Measurements from ENCODE around the gene ENO1. TPM values are rescaled to one million over a fixed set of nuclear protein-coding genes. Genes with fewer than 3 reads are reported as not detected.

The ENO1 gene
- total and polyA plus RNA-seq, 7 donors, result 265 to 968 (median 324) TPM

DNA sequence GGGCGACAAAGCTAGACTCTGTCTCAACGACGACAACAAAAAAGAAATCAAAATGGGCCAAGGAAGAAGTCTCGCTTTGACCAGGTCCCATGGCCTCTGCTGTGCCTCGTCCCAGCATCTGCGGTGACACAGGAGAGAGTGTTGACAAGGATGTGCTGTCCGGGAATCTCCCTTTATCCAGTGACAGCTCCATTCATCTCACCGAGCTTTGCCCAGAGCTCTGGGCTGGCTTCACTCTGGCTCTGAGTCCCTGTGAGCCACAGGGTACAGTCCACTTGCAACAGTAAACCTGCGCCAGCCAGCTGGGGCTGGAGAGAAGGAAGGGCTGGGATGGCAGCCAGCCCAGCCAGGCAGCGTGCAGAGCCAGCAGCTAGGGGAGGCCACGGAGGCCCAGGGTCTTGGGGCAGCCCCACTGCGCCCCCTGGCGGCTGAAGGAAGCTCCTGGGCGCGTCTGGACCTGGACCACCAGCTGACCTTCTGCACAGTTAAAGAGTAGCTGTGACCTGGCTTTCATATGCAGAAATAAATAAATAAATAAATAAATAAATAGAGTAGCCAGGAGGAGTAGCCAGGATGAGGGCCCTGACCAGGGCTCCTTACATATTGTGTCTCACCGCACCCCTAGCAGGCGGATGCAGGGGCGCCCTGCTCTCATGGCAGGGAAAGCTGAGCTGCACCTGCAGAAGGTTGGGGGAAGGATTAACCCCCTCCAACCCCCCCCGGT lies 29.7 kb downstream of the ENO1 start:
- Histone ChIP-seq H3K4me3 (no peak overlapping the region), H3K27me3 (no peaks in the 10 kb centered on the region), H3K27ac (peak overlapping the region; percentile 54 to 75 (median 71)), H3K4me1 (peaks cover 0 to 21% (median 6%) of the 10 kb centered on the region in 4 donors), H3K9me3 (no peaks in the 10 kb centered on the region), H3K36me3 (no peaks in the 10 kb centered on the region)
- intact Hi-C loops (cut with DNase I), result loop anchor here (2.0 to 5.0 kb wide), 3 partner anchors 122 to 384 kb away; no protein-coding TSS in a partner anchor
- peak in 2 of 4 donors; percentile 14 to 51 for TF ChIP-seq EP300 (IDR thresholded peaks at IDR 0.05)
- TF ChIP-seq, protein P1, sequence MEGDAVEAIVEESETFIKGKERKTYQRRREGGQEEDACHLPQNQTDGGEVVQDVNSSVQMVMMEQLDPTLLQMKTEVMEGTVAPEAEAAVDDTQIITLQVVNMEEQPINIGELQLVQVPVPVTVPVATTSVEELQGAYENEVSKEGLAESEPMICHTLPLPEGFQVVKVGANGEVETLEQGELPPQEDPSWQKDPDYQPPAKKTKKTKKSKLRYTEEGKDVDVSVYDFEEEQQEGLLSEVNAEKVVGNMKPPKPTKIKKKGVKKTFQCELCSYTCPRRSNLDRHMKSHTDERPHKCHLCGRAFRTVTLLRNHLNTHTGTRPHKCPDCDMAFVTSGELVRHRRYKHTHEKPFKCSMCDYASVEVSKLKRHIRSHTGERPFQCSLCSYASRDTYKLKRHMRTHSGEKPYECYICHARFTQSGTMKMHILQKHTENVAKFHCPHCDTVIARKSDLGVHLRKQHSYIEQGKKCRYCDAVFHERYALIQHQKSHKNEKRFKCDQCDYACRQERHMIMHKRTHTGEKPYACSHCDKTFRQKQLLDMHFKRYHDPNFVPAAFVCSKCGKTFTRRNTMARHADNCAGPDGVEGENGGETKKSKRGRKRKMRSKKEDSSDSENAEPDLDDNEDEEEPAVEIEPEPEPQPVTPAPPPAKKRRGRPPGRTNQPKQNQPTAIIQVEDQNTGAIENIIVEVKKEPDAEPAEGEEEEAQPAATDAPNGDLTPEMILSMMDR (IDR thresholded peaks at IDR 0.05), result peak; percentile 57 to 92 (median 88)
- TF ChIP-seq POLR2A (IDR thresholded peaks at IDR 0.05), result no peak
- peak; percentile 14 to 77 (median 66) for TF ChIP-seq POLR2AphosphoS5 (IDR thresholded peaks at IDR 0.05)
- WGBS, 2 donors, result 22 to 42% methylated on average over 19 of the region's 19 CpGs
- peak; percentile 97 for DNase-seq

DNA sequence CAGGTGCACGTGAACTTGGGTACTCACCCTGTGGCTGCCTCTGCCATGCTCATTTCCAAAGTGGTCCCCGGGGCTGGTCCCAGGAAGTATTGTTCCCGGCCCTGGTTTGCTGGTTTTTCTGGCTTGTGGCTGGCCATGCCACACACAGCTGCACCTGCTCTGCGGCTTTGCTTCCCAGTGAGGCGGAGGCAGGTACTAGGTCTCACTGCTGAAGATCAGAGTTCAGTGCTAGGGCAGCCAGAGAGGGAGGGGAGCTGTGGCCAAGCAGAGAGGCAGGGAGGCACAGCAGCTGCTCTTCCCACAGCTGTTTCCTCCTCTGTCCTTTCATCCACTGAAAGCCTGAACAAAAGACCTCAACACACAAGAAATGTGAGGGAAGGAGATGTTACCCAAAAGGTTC lies 30.5 kb downstream of the ENO1 start:
- 10 to 26% methylated on average over 5 of the region's 5 CpGs for WGBS, 2 donors
- no peak for TF ChIP-seq POLR2A (IDR thresholded peaks at IDR 0.05)
- no peak for TF ChIP-seq EP300 (IDR thresholded peaks at IDR 0.05)
- no peak for TF ChIP-seq POLR2AphosphoS5 (IDR thresholded peaks at IDR 0.05)
- TF ChIP-seq, protein P1 (IDR thresholded peaks at IDR 0.05), result no peak
- Histone ChIP-seq H3K36me3 (no peaks in the 10 kb centered on the region), H3K27ac (peak overlapping the region in 3 of 4 donors; percentile 67 to 75 (median 75)), H3K27me3 (no peaks in the 10 kb centered on the region), H3K4me1 (peaks cover 0 to 21% (median 6%) of the 10 kb centered on the region in 4 donors), H3K9me3 (no peaks in the 10 kb centered on the region), H3K4me3 (no peak overlapping the region)
- intact Hi-C loops (cut with DNase I), result loop anchor here (2.0 to 5.0 kb wide), 3 partner anchors 121 to 383 kb away; no protein-coding TSS in a partner anchor
- no peak for DNase-seq

DNA sequence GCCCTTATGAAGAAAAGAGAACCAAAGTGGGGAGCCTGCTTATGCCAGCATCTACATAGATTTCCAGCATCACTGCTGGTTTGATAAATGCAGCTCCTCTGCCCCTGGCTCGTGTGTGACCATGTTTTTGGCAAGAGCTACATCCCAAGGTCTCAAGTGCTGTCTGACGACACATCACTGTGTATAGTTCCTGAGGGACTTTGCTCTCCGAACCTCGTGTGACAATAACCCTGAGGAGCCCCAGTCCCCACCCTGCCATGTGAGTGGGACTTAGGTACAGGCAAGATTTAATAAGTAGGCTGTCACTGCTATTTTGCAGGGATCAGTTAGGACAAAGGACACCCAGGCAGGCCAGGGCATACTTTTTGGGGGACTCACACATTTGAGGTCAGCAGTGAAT lies 32.2 kb downstream of the ENO1 start:
- no peaks in the 10 kb centered on the region for H3K27me3 ChIP-seq
- 51 to 82% methylated on average over 4 of the region's 4 CpGs for WGBS, 2 donors
- intact Hi-C loops (cut with DNase I), result loop anchor here (5.0 kb wide), 1 partner anchor 119 kb away; no protein-coding TSS in a partner anchor
- H3K27ac ChIP-seq, result no peak overlapping the region
- no peak for DNase-seq
- H3K4me1 ChIP-seq, result peaks cover 0 to 21% (median 6%) of the 10 kb centered on the region in 4 donors
- no peak overlapping the region for H3K4me3 ChIP-seq
- TF ChIP-seq EP300 (IDR thresholded peaks at IDR 0.05) (no peak), POLR2A (IDR thresholded peaks at IDR 0.05) (no peak), POLR2AphosphoS5 (IDR thresholded peaks at IDR 0.05) (no peak)
- TF ChIP-seq, protein P1 (IDR thresholded peaks at IDR 0.05), result no peak
- no peaks in the 10 kb centered on the region for H3K9me3 ChIP-seq
- no peaks in the 10 kb centered on the region for H3K36me3 ChIP-seq

DNA sequence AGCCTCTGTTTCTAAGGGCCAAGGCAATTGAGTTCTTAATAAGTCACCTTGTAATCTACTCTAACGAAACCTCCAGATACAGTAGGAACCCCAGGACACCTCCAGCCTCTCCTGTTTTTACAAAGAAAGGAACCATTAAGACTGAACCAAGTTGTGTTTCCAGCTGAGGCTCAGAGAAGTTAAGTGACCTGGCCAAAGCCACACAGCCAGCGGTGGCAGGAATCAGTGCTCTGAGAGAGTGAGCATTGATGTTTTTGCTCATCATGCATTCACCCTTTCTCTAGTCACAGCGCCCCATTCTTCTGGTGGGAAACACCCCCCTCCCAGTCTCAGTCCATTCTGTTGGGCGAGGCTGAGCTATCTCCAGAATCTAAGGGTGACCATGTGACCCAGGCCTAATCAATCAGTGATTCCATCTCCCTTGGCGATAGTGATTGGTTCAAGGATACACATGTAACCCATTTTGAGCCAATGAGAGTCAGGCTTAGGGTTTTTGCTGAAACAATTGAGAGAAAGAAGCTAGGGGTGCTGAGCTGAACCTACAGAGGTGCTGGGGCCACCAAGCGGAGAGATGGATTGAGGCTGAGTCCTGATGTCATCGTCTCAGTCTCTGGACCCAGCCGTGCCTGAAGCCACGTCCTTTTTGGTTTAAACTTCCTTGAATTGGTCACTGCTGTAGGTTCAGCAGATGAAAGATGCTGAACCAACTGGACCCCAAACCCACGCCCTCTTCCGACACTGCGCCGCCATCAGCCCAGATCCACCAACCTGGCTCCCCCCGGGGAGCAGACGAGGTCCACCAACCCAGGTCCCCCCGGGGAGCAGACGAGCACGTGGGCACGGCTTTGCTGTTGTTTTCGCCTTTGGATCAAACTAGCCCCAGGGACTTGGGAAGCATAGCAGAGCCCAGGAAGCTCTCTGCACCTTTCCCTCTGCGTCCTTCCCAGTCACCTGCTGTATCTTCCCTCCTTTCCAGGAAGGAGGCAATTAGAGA lies 33.1 kb downstream of the ENO1 start:
- WGBS, 2 donors, result 92 to 94% methylated on average over 21 of the region's 21 CpGs
- Histone ChIP-seq H3K27me3 (no peaks in the 10 kb centered on the region), H3K27ac (no peak overlapping the region), H3K36me3 (no peaks in the 10 kb centered on the region), H3K9me3 (no peaks in the 10 kb centered on the region), H3K4me3 (no peak overlapping the region), H3K4me1 (peaks cover 0 to 21% (median 6%) of the 10 kb centered on the region in 4 donors)
- intact Hi-C loops (cut with DNase I), result loop anchor here (5.0 kb wide), 1 partner anchor 118 kb away; no protein-coding TSS in a partner anchor
- DNase-seq, result no peak
- TF ChIP-seq, protein P1 (IDR thresholded peaks at IDR 0.05), result no peak
- TF ChIP-seq EP300 (IDR thresholded peaks at IDR 0.05) (no peak), POLR2AphosphoS5 (IDR thresholded peaks at IDR 0.05) (no peak), POLR2A (IDR thresholded peaks at IDR 0.05) (no peak)

Measured in sigmoid colon (tissue), 7 donors.